ENCODE measurements around the gene ARHGAP26.

The ARHGAP26 gene

GRCh38 chr5:142819292-142819691 lies 49.1 kb downstream of the ARHGAP26 start:
- H3K27ac ChIP-seq, result peak overlapping the region in 1 of 2 donors; percentile 30
- TF ChIP-seq CTCF (IDR thresholded peaks at IDR 0.05), result no peak
- H3K4me3 ChIP-seq, result no peak overlapping the region
- DNase-seq (ENCODE audit: low spot score), result no peak

- Histone ChIP-seq H3K27ac (no peak overlapping the region), H3K4me3 (no peak overlapping the region)
- TF ChIP-seq CTCF (IDR thresholded peaks at IDR 0.05), result no peak
- no peak for DNase-seq (ENCODE audit: low spot score)
Observed at GRCh38 chr5:142819825-142820224, 49.6 kb downstream of the ARHGAP26 start.

- Histone ChIP-seq H3K4me3 (no peak overlapping the region), H3K27ac (no peak overlapping the region)
- TF ChIP-seq CTCF (IDR thresholded peaks at IDR 0.05), result no peak
- no peak for DNase-seq (ENCODE audit: low spot score)
Observed at GRCh38 chr5:142820447-142820846, 50.3 kb downstream of the ARHGAP26 start.

- DNase-seq (ENCODE audit: low spot score), result no peak
Observed at GRCh38 chr5:142821034-142821732, 51.0 kb downstream of the ARHGAP26 start.

GRCh38 chr5:142821733-142822487 lies 51.7 kb downstream of the ARHGAP26 start:
- H3K4me3 ChIP-seq, result no peak overlapping the region
- no peak overlapping the region for H3K27ac ChIP-seq
- TF ChIP-seq CTCF (IDR thresholded peaks at IDR 0.05), result no peak
- no peak for DNase-seq (ENCODE audit: low spot score)

More at GRCh38 chr5:142821034-142821732, 51.0 kb downstream of the ARHGAP26 start:
- Histone ChIP-seq H3K4me3 (no peak overlapping the region), H3K27ac (no peak overlapping the region)
- TF ChIP-seq CTCF (IDR thresholded peaks at IDR 0.05), result no peak

GRCh38 chr5:142823126-142823525 lies 52.9 kb downstream of the ARHGAP26 start:
- no peak for TF ChIP-seq CTCF (IDR thresholded peaks at IDR 0.05)
- Histone ChIP-seq H3K4me3 (no peak overlapping the region), H3K27ac (no peak overlapping the region)
- no peak for DNase-seq (ENCODE audit: low spot score)

GRCh38 chr5:142823806-142824205 lies 53.6 kb downstream of the ARHGAP26 start:
- TF ChIP-seq CTCF (IDR thresholded peaks at IDR 0.05), result no peak
- Histone ChIP-seq H3K27ac (no peak overlapping the region), H3K4me3 (no peak overlapping the region)
- no peak for DNase-seq (ENCODE audit: low spot score)
